GM19240 (cell line): ENCODE data around the gene GPX4.

ENCODE experiments used
- DNase-seq: peaks from one replicate; pipeline ENCODE4 v3.0.0; 2011; ENCODE audit warnings: low spot score; ENCODE audit not compliant: insufficient read length

Gene GPX4, protein sequence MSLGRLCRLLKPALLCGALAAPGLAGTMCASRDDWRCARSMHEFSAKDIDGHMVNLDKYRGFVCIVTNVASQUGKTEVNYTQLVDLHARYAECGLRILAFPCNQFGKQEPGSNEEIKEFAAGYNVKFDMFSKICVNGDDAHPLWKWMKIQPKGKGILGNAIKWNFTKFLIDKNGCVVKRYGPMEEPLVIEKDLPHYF

DNA sequence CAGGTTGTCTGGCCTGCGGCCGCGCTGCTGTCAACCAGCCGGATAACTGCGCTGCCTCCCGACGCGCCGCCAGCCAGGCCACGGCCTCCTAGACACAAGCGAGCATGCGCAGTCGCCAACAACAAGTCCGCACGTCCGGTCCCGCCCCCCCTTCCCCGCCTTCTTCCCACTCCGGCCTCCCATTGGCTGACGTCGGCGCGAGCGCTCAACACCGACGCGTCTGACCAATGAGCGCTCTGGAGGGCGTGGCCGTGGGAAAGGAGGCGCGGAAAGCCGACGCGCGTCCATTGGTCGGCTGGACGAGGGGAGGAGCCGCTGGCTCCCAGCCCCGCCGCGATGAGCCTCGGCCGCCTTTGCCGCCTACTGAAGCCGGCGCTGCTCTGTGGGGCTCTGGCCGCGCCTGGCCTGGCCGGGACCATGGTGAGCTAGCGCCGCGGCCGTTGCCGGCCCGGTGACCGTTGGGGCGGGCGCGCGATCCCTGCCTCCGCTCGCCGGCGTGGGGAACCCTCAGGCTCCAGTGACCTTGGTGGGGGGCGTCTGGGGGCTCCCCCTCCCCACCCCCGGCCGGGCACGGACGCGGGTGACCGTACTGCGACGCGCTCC is at the start of gene GPX4:
Gene GPX4 (plus strand): TSS at position 287 of the 603 bp plus-strand sequence. CDS start 50 bp downstream, at position 337.
- peak; percentile 100 for DNase-seq

DNA sequence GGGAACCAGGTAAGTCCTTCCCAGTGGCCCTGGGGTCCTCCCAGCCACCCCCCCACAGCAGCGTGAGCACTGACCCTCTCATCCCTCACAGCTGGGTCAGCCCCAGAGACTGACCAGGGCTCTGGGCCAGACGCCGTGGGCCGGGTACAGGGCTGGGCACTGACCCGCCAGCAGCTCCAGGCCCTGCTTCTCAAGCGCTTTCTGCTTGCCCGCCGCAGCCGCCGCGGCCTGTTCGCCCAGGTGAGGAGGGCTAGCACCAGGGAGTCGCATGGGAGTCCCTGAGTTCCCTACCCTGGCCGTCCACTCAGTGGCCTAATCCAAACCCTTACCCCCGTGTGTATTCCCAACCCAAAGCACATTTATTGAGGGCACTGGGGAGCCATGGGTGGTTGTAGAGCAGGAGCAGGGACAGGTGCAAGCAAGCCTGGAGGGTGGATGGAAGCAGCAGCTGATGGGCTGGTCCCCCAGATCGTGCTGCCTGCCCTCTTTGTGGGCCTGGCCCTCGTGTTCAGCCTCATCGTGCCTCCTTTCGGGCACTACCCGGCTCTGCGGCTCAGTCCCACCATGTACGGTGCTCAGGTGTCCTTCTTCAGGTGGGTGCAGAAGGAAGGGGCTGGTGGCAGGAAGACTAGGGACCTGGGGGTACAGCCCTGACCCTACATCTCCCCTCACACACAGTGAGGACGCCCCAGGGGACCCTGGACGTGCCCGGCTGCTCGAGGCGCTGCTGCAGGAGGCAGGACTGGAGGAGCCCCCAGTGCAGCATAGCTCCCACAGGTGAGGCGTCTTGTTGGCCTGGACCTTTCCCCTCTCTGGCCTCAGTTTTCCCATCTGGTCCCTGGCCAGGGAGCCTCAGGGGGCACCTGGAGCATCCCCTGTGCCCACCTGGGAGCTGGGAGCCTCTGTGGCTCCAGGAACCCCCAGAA is 49.4 kb upstream of the GPX4 start:
- DNase-seq: no peak

DNA sequence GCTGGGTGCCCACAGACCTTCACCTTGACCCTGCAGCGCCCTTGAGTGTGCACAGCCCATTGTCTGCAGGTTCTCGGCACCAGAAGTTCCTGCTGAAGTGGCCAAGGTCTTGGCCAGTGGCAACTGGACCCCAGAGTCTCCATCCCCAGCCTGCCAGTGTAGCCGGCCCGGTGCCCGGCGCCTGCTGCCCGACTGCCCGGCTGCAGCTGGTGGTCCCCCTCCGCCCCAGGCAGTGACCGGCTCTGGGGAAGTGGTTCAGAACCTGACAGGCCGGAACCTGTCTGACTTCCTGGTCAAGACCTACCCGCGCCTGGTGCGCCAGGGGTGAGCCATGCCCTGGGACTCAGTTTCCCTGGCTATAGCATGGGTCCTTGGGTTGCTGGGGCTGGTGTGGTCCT is 48.8 kb upstream of the GPX4 start:
- no peak for DNase-seq

DNA sequence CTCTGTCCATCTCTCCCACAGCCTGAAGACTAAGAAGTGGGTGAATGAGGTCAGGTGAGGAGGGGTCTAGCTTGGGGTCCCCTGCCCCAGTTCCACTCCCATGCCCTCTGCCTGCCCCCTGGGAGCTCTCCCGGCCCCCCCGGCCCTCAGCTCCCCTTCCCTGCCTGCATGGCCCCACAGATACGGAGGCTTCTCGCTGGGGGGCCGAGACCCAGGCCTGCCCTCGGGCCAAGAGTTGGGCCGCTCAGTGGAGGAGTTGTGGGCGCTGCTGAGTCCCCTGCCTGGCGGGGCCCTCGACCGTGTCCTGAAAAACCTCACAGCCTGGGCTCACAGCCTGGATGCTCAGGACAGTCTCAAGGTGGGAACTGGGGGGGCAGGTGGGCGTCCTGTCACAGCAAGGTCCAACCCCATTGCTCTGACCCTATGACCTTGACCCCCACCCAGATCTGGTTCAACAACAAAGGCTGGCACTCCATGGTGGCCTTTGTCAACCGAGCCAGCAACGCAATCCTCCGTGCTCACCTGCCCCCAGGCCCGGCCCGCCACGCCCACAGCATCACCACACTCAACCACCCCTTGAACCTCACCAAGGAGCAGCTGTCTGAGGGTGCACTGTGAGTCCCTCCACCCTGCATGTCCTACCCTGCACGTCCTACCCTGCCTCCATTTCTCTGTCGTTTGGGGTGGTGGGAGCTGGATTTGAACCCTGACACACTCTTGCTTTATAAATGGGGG is 47.7 kb upstream of the GPX4 start:
- DNase-seq: no peak

DNA sequence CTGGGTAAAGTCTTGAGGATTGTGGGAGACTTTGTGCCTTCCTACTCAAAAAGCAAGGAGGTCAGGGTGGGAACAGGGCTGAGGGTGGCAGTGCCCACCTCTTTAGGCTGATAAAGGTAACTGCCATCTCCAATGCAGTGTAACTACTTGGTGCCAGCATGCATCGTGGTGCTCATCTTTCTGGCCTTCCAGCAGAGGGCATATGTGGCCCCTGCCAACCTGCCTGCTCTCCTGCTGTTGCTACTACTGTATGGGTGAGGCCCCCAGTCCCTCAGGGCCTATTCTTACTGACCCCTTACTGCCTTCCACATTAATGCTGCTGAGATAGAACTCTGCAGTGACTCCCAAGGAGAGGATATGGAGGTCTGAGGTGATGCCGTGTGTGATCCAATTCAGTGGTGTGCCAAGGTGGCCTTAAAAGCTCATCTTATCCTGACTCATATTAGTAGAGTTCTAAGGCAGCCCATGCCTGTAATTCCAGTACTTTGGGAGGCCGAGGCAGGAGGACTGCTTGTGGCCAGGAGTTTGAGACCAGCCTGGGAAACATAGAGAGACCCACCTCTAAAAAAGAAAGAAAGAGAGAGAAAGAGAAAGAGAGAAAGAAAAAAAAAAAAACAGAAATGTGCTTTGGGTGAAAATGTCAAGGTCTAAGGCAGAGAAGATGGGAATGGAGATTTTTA is 46.5 kb upstream of the GPX4 start:
- no peak for DNase-seq

DNA sequence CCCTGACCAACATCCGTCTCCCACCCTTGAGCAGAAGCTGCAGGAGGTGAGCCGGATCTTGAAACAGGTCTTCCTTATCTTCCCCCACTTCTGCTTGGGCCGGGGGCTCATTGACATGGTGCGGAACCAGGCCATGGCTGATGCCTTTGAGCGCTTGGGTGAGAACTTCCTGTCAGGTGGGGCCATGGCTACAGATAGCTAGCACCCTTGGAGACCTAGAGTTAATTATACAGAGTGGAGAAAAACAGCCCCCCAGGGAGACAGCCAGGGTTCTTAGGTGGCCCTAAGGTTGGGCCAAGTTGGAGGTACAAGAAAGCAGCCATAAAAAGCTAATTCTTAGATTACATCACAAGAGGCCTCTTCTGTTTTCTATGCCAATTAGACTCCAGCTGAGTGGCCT is 45.7 kb upstream of the GPX4 start:
- no peak for DNase-seq

DNA sequence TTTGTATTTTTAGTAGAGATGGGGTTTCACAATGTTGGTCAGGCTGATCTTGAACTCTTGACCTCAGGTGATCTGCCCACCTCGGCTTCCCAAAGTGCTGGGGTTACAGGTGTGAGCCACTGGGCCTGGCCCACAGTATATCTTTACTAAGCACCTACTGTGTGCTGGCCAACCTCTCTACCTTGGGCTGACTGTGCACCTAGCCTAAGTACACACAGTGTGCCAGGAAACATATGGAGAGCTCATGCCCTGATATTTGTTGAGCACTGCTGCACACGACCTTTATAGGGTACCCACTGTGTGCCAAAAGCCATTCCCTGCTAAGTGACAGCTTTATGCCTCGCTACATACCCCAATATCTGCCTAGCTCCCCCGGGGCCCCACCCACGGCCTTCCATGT is 43.1 kb upstream of the GPX4 start:
- no peak for DNase-seq

DNA sequence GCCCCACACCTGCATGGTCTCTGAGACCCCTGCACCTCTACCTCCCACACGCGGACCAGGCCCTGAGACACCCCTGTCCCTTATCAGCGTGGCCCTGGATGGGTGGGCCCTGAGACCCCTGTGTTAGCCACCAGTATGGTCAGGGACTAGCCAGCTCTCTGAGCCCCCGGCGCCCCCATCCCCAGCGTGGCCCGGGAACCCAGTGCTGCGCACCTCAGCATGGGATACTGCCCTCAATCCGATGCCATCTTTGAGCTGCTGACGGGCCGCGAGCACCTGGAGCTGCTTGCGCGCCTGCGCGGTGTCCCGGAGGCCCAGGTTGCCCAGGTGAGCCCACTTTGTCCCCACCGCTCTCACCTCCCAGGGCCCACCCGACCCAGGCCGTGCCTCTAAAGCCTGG is 41.8 kb upstream of the GPX4 start:
- DNase-seq: no peak

DNA sequence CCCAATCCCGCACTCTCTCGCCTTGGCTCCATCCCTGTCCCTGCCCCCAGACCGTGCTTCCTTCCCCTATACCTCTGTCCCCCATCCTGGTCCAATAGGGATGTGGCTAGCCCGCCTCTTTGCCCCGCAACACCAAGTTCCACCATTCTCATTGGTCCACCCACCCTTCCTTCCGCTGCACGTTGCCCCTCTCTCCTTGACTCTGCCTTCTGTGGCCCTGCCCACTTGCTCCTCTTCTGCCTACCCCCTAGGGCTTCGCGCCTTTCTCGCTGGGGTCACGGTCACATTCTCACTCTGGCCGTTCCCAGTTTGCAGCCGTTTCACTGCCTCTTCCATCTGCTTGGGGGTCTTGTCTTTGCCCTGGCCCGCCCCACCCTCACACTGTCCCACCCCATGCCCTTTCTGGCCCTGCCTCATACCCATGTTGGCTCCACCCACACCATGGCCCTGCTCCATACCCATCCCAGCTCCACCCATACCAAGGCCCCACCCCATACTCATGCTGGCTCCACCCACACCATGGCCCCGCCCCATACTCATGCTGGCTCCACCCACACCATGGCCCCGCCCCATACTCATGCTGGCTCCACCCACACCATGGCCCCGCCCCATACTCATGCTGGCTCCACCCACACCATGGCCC is 41.3 kb upstream of the GPX4 start:
- no peak for DNase-seq

DNA sequence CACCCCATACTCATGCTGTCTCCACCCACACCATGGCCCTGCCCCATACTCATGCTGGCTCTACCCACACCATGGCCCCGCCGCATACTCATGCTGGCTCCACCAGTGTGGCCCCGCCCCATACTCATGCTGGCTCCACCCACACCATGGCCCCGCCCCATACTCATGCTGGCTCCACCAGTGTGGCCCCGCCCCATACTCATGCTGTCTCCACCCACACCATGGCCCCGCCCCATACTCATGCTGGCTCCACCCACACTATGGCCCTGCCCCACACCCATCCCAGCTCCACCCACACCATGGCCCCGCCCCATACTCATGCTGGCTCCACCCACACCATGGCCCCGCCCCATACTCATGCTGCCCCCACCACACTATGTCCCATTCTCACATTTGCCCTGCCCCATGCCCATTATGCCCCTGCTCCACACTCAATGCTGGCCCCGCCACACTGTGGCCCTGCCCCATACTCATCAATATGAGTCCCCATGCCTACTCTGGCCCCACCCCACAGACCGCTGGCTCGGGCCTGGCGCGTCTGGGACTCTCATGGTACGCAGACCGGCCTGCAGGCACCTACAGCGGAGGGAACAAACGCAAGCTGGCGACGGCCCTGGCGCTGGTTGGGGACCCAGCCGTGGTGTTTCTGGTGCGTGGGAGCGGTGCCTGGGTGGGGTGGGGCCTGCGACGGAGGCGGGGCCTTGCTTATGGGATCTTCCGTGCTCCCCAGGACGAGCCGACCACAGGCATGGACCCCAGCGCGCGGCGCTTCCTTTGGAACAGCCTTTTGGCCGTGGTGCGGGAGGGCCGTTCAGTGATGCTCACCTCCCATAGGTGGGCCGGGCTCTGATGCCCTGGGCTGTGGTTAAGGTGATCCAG is 40.5 kb upstream of the GPX4 start:
- no peak for DNase-seq

DNA sequence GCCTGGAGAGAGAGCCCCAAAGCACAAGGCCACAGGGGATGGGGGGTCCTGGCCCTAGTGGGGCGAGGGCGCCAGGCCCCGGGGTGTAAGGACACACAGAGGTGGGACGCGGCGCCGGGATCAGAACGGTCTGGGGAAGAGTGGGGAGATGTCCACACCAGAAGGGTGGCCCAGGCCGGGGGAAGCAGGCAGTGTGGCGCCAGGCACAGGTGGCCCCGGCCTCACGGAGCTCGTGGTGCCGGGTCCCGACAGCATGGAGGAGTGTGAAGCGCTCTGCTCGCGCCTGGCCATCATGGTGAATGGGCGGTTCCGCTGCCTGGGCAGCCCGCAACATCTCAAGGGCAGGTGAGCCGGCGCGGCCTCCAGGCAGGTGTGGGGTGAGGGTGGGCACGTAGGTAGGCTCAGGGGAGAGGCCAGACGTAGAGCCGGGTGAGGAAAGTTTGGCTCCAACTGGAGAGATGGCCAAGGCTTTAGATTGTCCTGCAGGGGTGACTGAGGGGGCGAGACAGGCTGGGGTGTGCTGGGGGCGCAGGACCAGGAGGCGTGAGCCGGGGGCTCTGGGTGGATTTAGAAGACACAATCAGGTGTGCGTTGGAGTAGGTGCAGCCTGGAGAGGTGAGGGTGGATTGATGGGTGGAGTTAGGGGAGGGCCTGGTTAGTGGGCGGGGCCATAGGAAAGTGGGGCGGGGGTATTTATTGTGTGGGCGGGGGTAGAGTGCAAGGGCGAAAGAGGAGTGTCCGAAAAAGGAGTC is 39.7 kb upstream of the GPX4 start:
- DNase-seq: no peak

DNA sequence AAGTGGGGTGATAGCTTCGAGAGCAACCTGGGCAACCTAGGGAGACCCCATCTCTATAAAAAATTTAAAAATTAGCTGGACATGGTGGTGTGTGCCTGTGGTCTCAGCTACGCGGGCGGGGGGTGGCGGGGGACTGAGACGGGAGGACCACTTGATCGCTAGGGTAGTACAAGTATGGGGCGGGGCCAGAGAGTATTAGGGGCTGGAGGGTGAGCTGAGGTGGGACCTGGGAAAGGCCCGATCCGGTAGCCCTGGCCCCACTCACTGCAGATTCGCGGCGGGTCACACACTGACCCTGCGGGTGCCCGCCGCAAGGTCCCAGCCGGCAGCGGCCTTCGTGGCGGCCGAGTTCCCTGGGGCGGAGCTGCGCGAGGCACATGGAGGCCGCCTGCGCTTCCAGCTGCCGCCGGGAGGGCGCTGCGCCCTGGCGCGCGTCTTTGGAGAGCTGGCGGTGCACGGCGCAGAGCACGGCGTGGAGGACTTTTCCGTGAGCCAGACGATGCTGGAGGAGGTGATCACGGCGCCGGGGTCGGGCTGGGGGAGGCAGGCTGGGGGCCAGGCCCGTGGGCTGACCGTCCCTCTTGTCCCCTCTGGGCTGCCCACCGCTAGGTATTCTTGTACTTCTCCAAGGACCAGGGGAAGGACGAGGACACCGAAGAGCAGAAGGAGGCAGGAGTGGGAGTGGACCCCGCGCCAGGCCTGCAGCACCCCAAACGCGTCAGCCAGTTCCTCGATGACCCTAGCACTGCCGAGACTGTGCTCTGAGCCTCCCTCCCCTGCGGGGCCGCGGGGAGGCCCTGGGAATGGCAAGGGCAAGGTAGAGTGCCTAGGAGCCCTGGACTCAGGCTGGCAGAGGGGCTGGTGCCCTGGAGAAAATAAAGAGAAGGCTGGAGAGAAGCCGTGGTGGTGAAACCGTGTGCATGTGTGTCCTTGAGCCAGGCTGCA is 38.9 kb upstream of the GPX4 start:
- DNase-seq: peak; percentile 61

DNA sequence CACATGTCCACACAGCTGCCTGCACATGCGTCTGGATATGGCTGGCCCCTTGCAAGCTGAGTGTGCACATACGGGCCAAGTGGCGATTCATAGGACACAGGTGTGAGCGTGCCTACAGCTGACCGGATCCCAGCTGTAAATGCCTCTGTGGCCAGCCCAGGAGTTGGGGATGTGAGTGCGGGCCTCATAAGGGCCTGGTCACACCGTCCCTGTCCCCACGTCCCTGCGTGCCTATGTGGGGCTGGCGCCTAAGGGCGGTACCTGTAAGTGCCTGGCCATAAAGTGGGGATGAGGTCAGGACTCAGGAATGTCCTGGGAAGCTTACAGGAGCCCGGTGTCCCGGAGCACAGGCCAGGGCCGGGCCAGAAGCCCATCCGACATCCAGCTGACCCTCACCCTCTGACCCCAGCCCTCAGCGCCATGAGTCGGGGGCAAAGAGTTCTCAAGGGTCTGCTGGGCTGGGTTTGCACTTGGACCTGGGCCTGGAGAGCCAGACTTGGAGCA is 38.1 kb upstream of the GPX4 start:
- no peak for DNase-seq

DNA sequence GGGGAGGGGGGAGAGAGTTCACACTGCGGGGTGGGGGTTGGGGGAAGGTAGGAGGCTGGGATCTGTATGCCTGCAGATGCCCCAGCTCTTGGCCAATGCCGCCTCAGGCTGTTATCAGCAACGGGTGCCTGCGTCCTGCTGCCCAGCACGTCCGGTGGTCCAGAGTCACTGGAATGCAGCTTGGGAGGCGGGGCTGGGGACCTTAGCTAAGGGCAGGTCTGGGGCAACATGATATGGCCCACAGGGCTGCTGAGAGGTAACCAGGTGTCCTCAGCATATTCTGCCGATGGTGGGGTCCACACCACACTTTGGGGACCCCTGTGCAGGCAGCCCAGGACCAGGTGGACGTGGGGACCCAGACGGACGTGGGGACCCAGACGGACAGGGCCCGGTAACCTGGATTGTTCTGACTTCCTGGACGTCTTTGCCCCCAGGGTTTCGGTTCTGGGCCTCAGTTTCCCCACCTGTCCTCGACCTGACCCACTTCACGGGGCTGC is 37.5 kb upstream of the GPX4 start:
- DNase-seq: no peak

DNA sequence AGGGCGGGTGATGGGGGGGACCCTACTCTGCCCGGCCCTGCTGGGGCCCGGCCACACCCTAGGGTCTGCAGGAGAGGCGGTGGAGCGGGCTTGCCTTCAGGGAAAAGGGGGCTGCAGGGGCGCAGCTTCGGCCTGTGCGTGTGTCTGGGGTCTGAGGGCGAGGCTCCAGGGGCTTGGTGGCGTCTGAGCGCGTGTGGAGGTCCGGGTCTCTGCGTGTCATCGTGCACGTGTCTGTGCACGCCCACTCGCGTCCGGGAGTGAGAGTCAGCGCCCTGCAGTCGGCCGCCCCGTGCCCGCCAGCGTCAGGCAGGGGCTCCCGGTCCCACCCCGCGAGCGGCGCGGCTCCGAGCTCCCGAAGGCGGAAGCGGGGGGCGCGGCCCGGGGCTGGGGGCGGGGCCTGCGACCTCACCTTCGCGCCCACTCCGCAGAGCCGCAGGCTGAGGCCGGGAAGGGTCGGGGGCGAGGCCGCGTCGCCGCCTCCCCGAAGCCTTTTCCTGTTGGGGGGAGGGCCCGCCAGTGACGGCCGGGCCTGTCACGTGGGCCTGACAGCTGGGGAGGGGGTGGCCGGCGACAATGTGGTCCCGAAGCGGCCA is 37.0 kb upstream of the GPX4 start, which contains the start of gene ARHGAP45:
Gene ARHGAP45 (plus strand): TSS at position 420 of the 593 bp plus-strand sequence. CDS start 239 bp downstream, outside the sequence.
- DNase-seq: peak; percentile 81

DNA sequence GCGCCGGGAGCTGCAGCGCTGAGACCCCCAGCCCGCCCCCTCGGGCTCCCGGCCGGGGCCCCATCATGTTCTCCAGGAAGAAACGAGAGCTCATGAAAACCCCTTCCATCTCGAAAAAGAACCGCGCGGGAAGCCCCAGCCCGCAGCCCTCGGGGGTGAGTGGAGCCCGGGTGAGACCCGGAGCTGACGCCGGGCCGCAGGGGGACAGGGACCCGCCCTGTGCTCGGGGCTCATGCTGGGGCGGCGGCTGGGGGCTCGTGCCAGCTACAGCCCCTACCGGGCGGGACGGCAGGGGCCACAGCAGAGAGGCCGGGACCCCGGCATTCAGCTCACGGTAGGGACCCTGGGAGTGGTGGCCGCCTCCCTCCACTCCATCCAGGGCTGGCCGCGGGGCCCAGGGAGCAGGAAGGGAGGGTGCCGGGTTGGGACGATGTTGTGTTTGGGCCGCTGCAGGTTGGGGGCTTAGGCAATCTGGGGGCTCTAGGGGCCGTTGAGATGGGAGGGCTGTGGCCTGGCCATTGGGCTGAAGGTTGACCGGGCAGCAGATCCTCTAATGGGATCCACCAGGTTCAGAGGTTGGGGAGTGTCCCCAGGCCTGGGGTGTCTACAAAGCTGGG is 36.3 kb upstream of the GPX4 start:
- no peak for DNase-seq
